H1 (cell line): ENCODE results near the gene TRIM40. TPM values are rescaled to one million over a fixed set of nuclear protein-coding genes. Genes with fewer than 3 reads are reported as not detected.

ENCODE experiments used
- CTCF ChIA-PET: fragments of 300-600 bp; sonication (Branson Sonifier 250); formaldehyde crosslinking; loops from one replicate; lab custom pipeline; 2021; ENCODE audit not compliant: partially characterized antibody; lab: Charles Lee
- POLR2A ChIA-PET: fragments of 300-600 bp; sonication (Branson Sonifier 250); formaldehyde crosslinking; loops from one replicate; lab custom pipeline; 2021; ENCODE audit warnings: inconsistent platforms; ENCODE audit not compliant: partially characterized antibody; lab: Charles Lee
- DNase-seq, 2 experiments: peaks; one replicate each; pipeline versions ENCODE4 v3.0.0 to v3.0.0-alpha.2; 2010 to 2022; ENCODE audit warnings: low spot score in 2 of 2, low read depth in 1 of 2, mixed read lengths in 1 of 2
- FAIRE-seq: peaks from 2 replicates; lab custom pipeline; 2011; peaks lifted over from hg19 to GRCh38; lab: Jason Lieb, UNC
- H2AFZ ChIP-seq: 2 replicates; pipeline ENCODE4 v1.8.1; 2012; ENCODE audit warnings: low read length, inconsistent platforms
- H2AK5ac ChIP-seq: 2 replicates; pipeline ENCODE4 v1.6.1; 2013; ENCODE audit warnings: low read depth, low read length
- H2BK120ac ChIP-seq: replicated peaks from 2 replicates; pipeline ENCODE3; 2013; ENCODE audit warnings: low read depth, low read length, inconsistent platforms
- H2BK12ac ChIP-seq: 2 replicates; pipeline ENCODE4 v1.6.1; 2013; ENCODE audit warnings: low read depth, low read length
- H2BK15ac ChIP-seq: 2 replicates; pipeline ENCODE4 v1.6.1; 2013; ENCODE audit warnings: low read length
- H2BK20ac ChIP-seq: 2 replicates; pipeline ENCODE4 v1.6.1; 2013; ENCODE audit warnings: low read length
- H2BK5ac ChIP-seq: 2 replicates; pipeline ENCODE4 v1.6.1; 2013; ENCODE audit warnings: low read depth, low read length
- H3K14ac ChIP-seq: 2 replicates; pipeline ENCODE4 v1.6.1; 2013; ENCODE audit warnings: inconsistent platforms; ENCODE audit not compliant: insufficient read length
- H3K18ac ChIP-seq: 2 replicates; pipeline ENCODE4 v1.6.1; 2013; ENCODE audit warnings: low read length; ENCODE audit errors: extremely low read depth
- H3K23ac ChIP-seq: 2 replicates; pipeline ENCODE4 v1.6.1; 2013; ENCODE audit warnings: inconsistent platforms; ENCODE audit not compliant: insufficient read length
- H3K23me2 ChIP-seq: 2 replicates; pipeline ENCODE4 v1.6.1; 2013; ENCODE audit warnings: low read depth, low read length
- H3K27ac ChIP-seq: 2 replicates; pipeline ENCODE4 v1.6.1; 2011; ENCODE audit warnings: low read depth, low read length, inconsistent platforms
- H3K27me3 ChIP-seq, 4 experiments: replicated peaks in 1 of 4; 1 replicate in 1 of 4; 2 replicates in 3 of 4; pipeline versions ENCODE4 v1.6.1 to v1.8.1; 2011 to 2013; ENCODE audit warnings: low read length in 3 of 4, mild to moderate bottlenecking in 3 of 4, inconsistent platforms in 2 of 4, mixed read lengths in 2 of 4, moderate library complexity in 1 of 4; ENCODE audit not compliant: control insufficient read depth in 3 of 4, insufficient read depth in 3 of 4; ENCODE audit errors: extremely low read depth in 1 of 4
- H3K36me3 ChIP-seq, 4 experiments: 2 replicates each; pipeline versions ENCODE4 v1.6.1 to v1.8.1; 2011 to 2013; ENCODE audit warnings: mild to moderate bottlenecking in 4 of 4, low read length in 3 of 4, moderate library complexity in 2 of 4, control low read depth in 1 of 4, inconsistent platforms in 1 of 4; ENCODE audit not compliant: insufficient read depth in 4 of 4, control insufficient read depth in 2 of 4
- H3K4ac ChIP-seq: replicated peaks from 2 replicates; pipeline ENCODE3; 2013; ENCODE audit warnings: low read length, low read depth, mixed read lengths, inconsistent platforms; ENCODE audit not compliant: insufficient read length
- H3K4me1 ChIP-seq, 4 experiments: replicated peaks in 1 of 4; 1 replicate in 1 of 4; 2 replicates in 3 of 4; pipeline versions ENCODE4 v1.6.1 to v1.8.1; 2011 to 2013; ENCODE audit warnings: low read length in 3 of 4, inconsistent platforms in 2 of 4, mixed read lengths in 1 of 4; ENCODE audit not compliant: insufficient read depth in 4 of 4, control insufficient read depth in 3 of 4
- H3K4me2 ChIP-seq, 2 experiments: 2 replicates each; pipeline versions ENCODE4 v1.6.1 to v1.8.1; 2011 to 2013; ENCODE audit warnings: low read depth in 2 of 2, low read length in 2 of 2, control low read depth in 1 of 2, inconsistent platforms in 1 of 2, mild to moderate bottlenecking in 1 of 2; ENCODE audit not compliant: insufficient read depth in 1 of 2
- H3K4me3 ChIP-seq, 4 experiments: fragments of 200-600, 300-600 bp in 1 of 4; sonication (generic), shearing (Covaris generic), sonication (Bioruptor Twin) in 1 of 4; 2 replicates each; pipeline versions ENCODE4 v1.5.1 to v1.8.1; 2011 to 2016; ENCODE audit warnings: low read length in 4 of 4, low read depth in 3 of 4, control low read depth in 2 of 4, inconsistent platforms in 2 of 4, mild to moderate bottlenecking in 2 of 4, mixed read lengths in 1 of 4, moderate library complexity in 1 of 4; ENCODE audit not compliant: insufficient read depth in 2 of 4; ENCODE audit errors: extremely low read depth in 1 of 4
- H3K56ac ChIP-seq: replicated peaks from 2 replicates; pipeline ENCODE3; 2013; ENCODE audit warnings: low read depth, mild to moderate bottlenecking, mixed read lengths, low read length, inconsistent platforms; ENCODE audit not compliant: insufficient read length
- H3K79me1 ChIP-seq: 2 replicates; pipeline ENCODE4 v1.6.1; 2013; ENCODE audit warnings: low read depth, low read length, control low read depth
- H3K79me2 ChIP-seq, 2 experiments: 2 replicates each; pipeline versions ENCODE4 v1.6.1 to v1.8.1; 2012 to 2013; ENCODE audit warnings: low read length in 2 of 2, mild to moderate bottlenecking in 2 of 2, inconsistent platforms in 1 of 2; ENCODE audit not compliant: insufficient read depth in 2 of 2, control insufficient read depth in 1 of 2
- H3K9ac ChIP-seq, 4 experiments: replicated peaks in 1 of 4; 1 replicate in 1 of 4; 2 replicates in 3 of 4; pipeline versions ENCODE4 v1.6.1 to v1.8.1; 2011 to 2013; ENCODE audit warnings: low read depth in 3 of 4, low read length in 3 of 4, control low read depth in 2 of 4, mild to moderate bottlenecking in 2 of 4, moderate library complexity in 2 of 4, inconsistent platforms in 1 of 4; ENCODE audit errors: extremely low read depth in 1 of 4
- H3K9me3 ChIP-seq, 2 experiments: 2 replicates each; pipeline versions ENCODE4 v1.6.1 to v1.8.1; 2012 to 2013; ENCODE audit warnings: mild to moderate bottlenecking in 2 of 2, moderate library complexity in 2 of 2, control low read depth in 1 of 2, inconsistent platforms in 1 of 2, low read depth in 1 of 2, low read length in 1 of 2, mixed read lengths in 1 of 2; ENCODE audit not compliant: insufficient read depth in 2 of 2
- H4K20me1 ChIP-seq, 2 experiments: replicated peaks in 1 of 2; 2 replicates each; pipeline versions ENCODE3 to v1.8.1; 2011 to 2013; ENCODE audit warnings: inconsistent platforms in 2 of 2, low read length in 2 of 2, mild to moderate bottlenecking in 1 of 2; ENCODE audit not compliant: insufficient read depth in 2 of 2, control insufficient read depth in 1 of 2
- H4K5ac ChIP-seq: 2 replicates; pipeline ENCODE4 v1.6.1; 2013; ENCODE audit warnings: low read length, low read depth, mixed read lengths, inconsistent platforms; ENCODE audit not compliant: insufficient read length
- H4K8ac ChIP-seq: 2 replicates; pipeline ENCODE4 v1.8.0; 2013; ENCODE audit warnings: mild to moderate bottlenecking, moderate library complexity, low read length, inconsistent platforms; ENCODE audit not compliant: insufficient read depth; ENCODE audit errors: extremely low read depth
- H4K91ac ChIP-seq: replicated peaks from 2 replicates; pipeline ENCODE3; 2013; ENCODE audit warnings: low read length, mixed read lengths, inconsistent platforms; ENCODE audit not compliant: insufficient read length
- TBP ChIP-seq: IDR thresholded peaks from 2 replicates; pipeline ENCODE4 v1.6.1; 2011; ENCODE audit warnings: low read depth, low read length, improper control_type of control experiment
- WGBS, 2 experiments: shearing (Covaris generic) in 1 of 2; methylation state at CpG; one replicate each; pipeline versions ENCODE4 v1.1.6 to v1.1.7; 2013 to 2015; ENCODE audit warnings: low lambda C conversion rate in 2 of 2, mixed read lengths in 2 of 2, inconsistent platforms in 1 of 2, low coverage in 1 of 2, missing lambda C conversion rate in 1 of 2; ENCODE audit not compliant: insufficient replicate concordance in 2 of 2, insufficient coverage in 1 of 2, insufficient read length in 1 of 2; ENCODE audit errors: extremely low coverage in 1 of 2, missing lambda C conversion rate in 1 of 2; 5-methylcytosine and 5-hydroxymethylcytosine counted together
- polyA plus RNA-seq, 7 experiments: library from polyadenylated mRNA; depleted of rRNA in 3 of 7; stranded (reverse) in 5 of 7; unstranded in 2 of 7; fragments of >200 nt in 5 of 7; fragments of 200-250 nt in 2 of 7; gene quantifications; 1 replicate in 5 of 7; 2 replicates in 1 of 7; 4 replicates in 1 of 7; pipeline versions ENCODE4 v1.2.1 to v1.2.3, GENCODE V29; 2011 to 2013; ENCODE audit warnings: missing spikeins in 2 of 7, mixed read lengths in 2 of 7
- total RNA-seq: library from RNA; stranded (reverse); fragmentation: NEBNext Ultra II Directional; extraction: Animal tissue kit (Norgen Biotek cat#: 25700); gene quantifications from 2 replicates; pipeline ENCODE4 v1.2.1, GENCODE V29; 2021

TRIM40 gene
- total and polyA plus RNA-seq, 2 of the 8 experiments (the other 6 are each of a cell fraction or from before 2014, with no cell fraction given) = not detected

- no peak for TF ChIP-seq TBP
- H3K23me2 ChIP-seq = no peaks in the 10 kb centered on the region
- no peak overlapping the region for H2AFZ ChIP-seq
- peaks cover 0 to 3% of the 10 kb centered on the region in 2 experiments; a peak in 1 of 4 replicates for H3K9me3 ChIP-seq
- ChIA-PET POLR2A (interaction anchor here (0.9 kb wide), 1 partner anchor 21 kb away, joined by 3 read pairs; no protein-coding TSS in a partner anchor), CTCF (interaction anchor here (1.5 kb wide), 1 partner anchor 53 kb away, joined by 5 read pairs; no protein-coding TSS in a partner anchor)
- H4K91ac ChIP-seq = no peak overlapping the region
- H4K5ac ChIP-seq = no peak overlapping the region
- no peak overlapping the region for H3K4me3 ChIP-seq
- no peak overlapping the region for H3K4ac ChIP-seq
- no peak overlapping the region for H3K27ac ChIP-seq
- H3K36me3 ChIP-seq = peaks cover 2 to 29% (median 21%) of the 10 kb centered on the region in 4 experiments; a peak in 7 of 8 replicates
- H3K23ac ChIP-seq = no peak overlapping the region
- H3K18ac ChIP-seq = no peak overlapping the region
- no peak overlapping the region for H3K14ac ChIP-seq
- no peak overlapping the region for H2BK12ac ChIP-seq
- H3K56ac ChIP-seq = no peak overlapping the region
- FAIRE-seq = no peak
- H2BK20ac ChIP-seq = no peak overlapping the region
- H4K8ac ChIP-seq = no peak overlapping the region
- H3K79me1 ChIP-seq = no peaks in the 10 kb centered on the region
- 87% methylated on average over 5 of the region's 5 CpGs; no CpG with 5 or more reads in 1 of the 2 experiments for WGBS, 2 experiments
- H2BK15ac ChIP-seq = no peak overlapping the region
- H3K9ac ChIP-seq = no peak overlapping the region; a peak in 1 of 7 replicates
- peaks cover 0 to 3% of the 10 kb centered on the region in 2 experiments for H4K20me1 ChIP-seq
- no peak overlapping the region for H3K4me2 ChIP-seq
- peak in 1 of 2 experiments; percentile 38 for DNase-seq
- no peak overlapping the region for H2AK5ac ChIP-seq
- H3K4me1 ChIP-seq = no peaks in the 10 kb centered on the region
- no peaks in the 10 kb centered on the region; a peak in 1 of 7 replicates for H3K27me3 ChIP-seq
- no peak overlapping the region for H2BK120ac ChIP-seq
- H2BK5ac ChIP-seq = no peak overlapping the region
- no peaks in the 10 kb centered on the region for H3K79me2 ChIP-seq
Observed at GRCh38 chr6:30184417-30185031, 48.6 kb downstream of the TRIM40 start.
